ENCODE results near the gene MCL1.
"Not testable (repeated sequence)": the region's sequence is repeated elsewhere in the genome, so short reads cannot be mapped to it uniquely, and the experiment has no call there.

The MCL1 gene

GRCh38 chr1:150601540-150601939 lies 22.1 kb upstream of the MCL1 start:
- DNase-seq, result no peak

- DNase-seq, result not testable (repeated sequence)
These were observed 18.9 kb upstream of the MCL1 start for GRCh38 chr1:150598346-150598745.

GRCh38 chr1:150596976-150597375 lies 17.6 kb upstream of the MCL1 start:
- no peak for DNase-seq

- peak in 1 of 2 donors; percentile 27 for DNase-seq
These were observed 16.9 kb upstream of the MCL1 start for GRCh38 chr1:150596095-150596892.

GRCh38 chr1:150582371-150582770 lies 3.0 kb upstream of the MCL1 start:
- DNase-seq, result no peak

GRCh38 chr1:150581962-150582361 lies 2.6 kb upstream of the MCL1 start:
- not testable (repeated sequence) for DNase-seq

GRCh38 chr1:150581437-150581836 lies 2.0 kb upstream of the MCL1 start:
- DNase-seq, result not testable (repeated sequence)

- DNase-seq, result not testable (repeated sequence)
These were observed 1.6 kb upstream of the MCL1 start for GRCh38 chr1:150580966-150581365.

GRCh38 chr1:150579945-150580642 lies 684 bp upstream of the MCL1 start:
- DNase-seq, result no peak

- DNase-seq, result peak; percentile 39 to 62
These were observed 919 bp downstream of the MCL1 start for GRCh38 chr1:150578272-150579109.

- peak; percentile 17 to 65 for DNase-seq
These were observed 1.7 kb downstream of the MCL1 start for GRCh38 chr1:150577557-150578271.

- DNase-seq, result peak; percentile 12 to 51
These were observed 2.4 kb downstream of the MCL1 start for GRCh38 chr1:150576794-150577556.

GRCh38 chr1:150576367-150576711 lies 3.1 kb downstream of the MCL1 start:
- peak in 1 of 2 donors; percentile 15 for DNase-seq

- peak in 1 of 2 donors; percentile 43 for DNase-seq
These were observed 3.7 kb downstream of the MCL1 start for GRCh38 chr1:150575518-150576366.

- DNase-seq, result peak in 1 of 2 donors; percentile 29
These were observed 4.3 kb downstream of the MCL1 start for GRCh38 chr1:150575072-150575489.

GRCh38 chr1:150574260-150575071 lies 4.9 kb downstream of the MCL1 start:
- DNase-seq, result peak in 1 of 2 donors; percentile 50

GRCh38 chr1:150573648-150574071 lies 5.8 kb downstream of the MCL1 start:
- peak in 1 of 2 donors; percentile 47 for DNase-seq

GRCh38 chr1:150572918-150573647 lies 6.3 kb downstream of the MCL1 start:
- DNase-seq, result peak in 1 of 2 donors; percentile 47

GRCh38 chr1:150568594-150568966 lies 10.8 kb downstream of the MCL1 start:
- DNase-seq, result peak in 1 of 2 donors; percentile 61
